ENCODE results near the gene ZNF451. TPM values are rescaled to one million over a fixed set of nuclear protein-coding genes. Genes with fewer than 3 reads are reported as not detected.

The ZNF451 gene
- total and polyA plus RNA-seq, 2 donors (not counting 3 experiments of a cell fraction or from before 2014, with no cell fraction given): 9.9 to 64.4 TPM

GRCh38 chr6:57069920-57070331 lies 20.1 kb upstream of the ZNF451 start:
- Histone ChIP-seq H3K79me2 (ENCODE audit: control insufficient read depth, insufficient read depth, low read length) (no peaks in the 10 kb centered on the region), H3K27me3 (ENCODE audit: control insufficient read depth in 2 of 2, insufficient read depth in 2 of 2, low read length in 2 of 2) (no peaks in the 10 kb centered on the region), H3K9me3 (replicated peaks; ENCODE audit: control insufficient read depth, insufficient read depth, low read length) (no peaks in the 10 kb centered on the region), H3K27ac (ENCODE audit: insufficient read depth, low read depth, low read length) (no peak overlapping the region), H3K4me2 (ENCODE audit: insufficient read depth, low read length) (no peak overlapping the region), H3K36me3 (ENCODE audit: control insufficient read depth in 2 of 2, extremely low read depth in 1 of 2, insufficient read depth in 2 of 2, low read length in 2 of 2) (no peaks in the 10 kb centered on the region), H3K4me3 (replicated peaks in 1 of 3; ENCODE audit: insufficient read depth in 1 of 3, low read depth in 1 of 3, low read length in 3 of 3) (no peak overlapping the region), H3K4me1 (ENCODE audit: control insufficient read depth, extremely low read depth, insufficient read depth, low read length) (no peaks in the 10 kb centered on the region), H3K9me1 (replicated peaks; ENCODE audit: control insufficient read depth, extremely low read depth, insufficient read depth, low read length) (no peaks in the 10 kb centered on the region), H4K20me1 (replicated peaks; ENCODE audit: control insufficient read depth, extremely low read depth, insufficient read depth, low read length) (no peaks in the 10 kb centered on the region), H3K9ac (replicated peaks; ENCODE audit: extremely low read depth, insufficient read depth, low read length) (no peak overlapping the region), H2AFZ (ENCODE audit: low read depth, low read length) (no peak overlapping the region)
- FAIRE-seq: no peak
- dilution Hi-C loops (cut with MboI; ENCODE audit: extremely low pct_ligation_motif_present, low sequenced_read_pairs) (no loop called here), intact Hi-C loops (cut with micrococcal nuclease) (no loop called here)
- DNase-seq (ENCODE audit: low read depth, low spot score): no peak
- POLR2A ChIA-PET: no interaction called here
- TF ChIP-seq FOS (IDR thresholded peaks at IDR 0.05; ENCODE audit: borderline replicate concordance, insufficient read depth, low read length): no peak
- no TSS peak for BruUV-seq (replicated peaks)
- CTCF ChIA-PET: no interaction called here

DNA sequence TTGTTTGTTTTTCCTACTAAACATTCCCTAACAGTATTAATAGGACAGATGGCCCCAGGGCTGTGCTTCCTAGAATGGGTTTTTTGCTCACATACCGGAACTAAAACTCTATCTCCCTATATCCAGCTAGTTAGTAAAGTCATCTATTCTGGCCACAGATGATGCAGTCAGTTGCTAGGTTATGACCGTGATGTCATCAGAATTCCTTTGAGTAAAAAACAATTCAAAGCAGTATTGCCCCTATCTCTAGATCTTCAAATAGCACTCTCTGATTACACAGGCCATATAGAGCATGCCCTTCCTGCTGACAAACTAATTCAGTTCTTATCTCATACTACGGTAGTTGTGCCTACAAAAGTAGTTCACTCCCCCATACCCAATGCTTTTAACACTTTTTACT lies 17.9 kb upstream of the ZNF451 start:
- Histone ChIP-seq H3K9ac (replicated peaks; ENCODE audit: extremely low read depth, insufficient read depth, low read length) (no peak overlapping the region), H3K36me3 (ENCODE audit: control insufficient read depth in 2 of 2, extremely low read depth in 1 of 2, insufficient read depth in 2 of 2, low read length in 2 of 2) (no peaks in the 10 kb centered on the region), H3K4me3 (replicated peaks in 1 of 3; ENCODE audit: insufficient read depth in 1 of 3, low read depth in 1 of 3, low read length in 3 of 3) (no peak overlapping the region), H3K27ac (ENCODE audit: insufficient read depth, low read depth, low read length) (no peak overlapping the region), H3K4me2 (ENCODE audit: insufficient read depth, low read length) (no peak overlapping the region), H3K79me2 (ENCODE audit: control insufficient read depth, insufficient read depth, low read length) (no peaks in the 10 kb centered on the region), H4K20me1 (replicated peaks; ENCODE audit: control insufficient read depth, extremely low read depth, insufficient read depth, low read length) (no peaks in the 10 kb centered on the region), H3K9me1 (replicated peaks; ENCODE audit: control insufficient read depth, extremely low read depth, insufficient read depth, low read length) (no peaks in the 10 kb centered on the region), H3K27me3 (ENCODE audit: control insufficient read depth in 2 of 2, insufficient read depth in 2 of 2, low read length in 2 of 2) (no peaks in the 10 kb centered on the region), H3K4me1 (ENCODE audit: control insufficient read depth, extremely low read depth, insufficient read depth, low read length) (no peaks in the 10 kb centered on the region), H2AFZ (ENCODE audit: low read depth, low read length) (no peak overlapping the region), H3K9me3 (replicated peaks; ENCODE audit: control insufficient read depth, insufficient read depth, low read length) (no peaks in the 10 kb centered on the region)
- intact Hi-C loops (cut with micrococcal nuclease): no loop called here
- TF ChIP-seq MAX (IDR thresholded peaks at IDR 0.05; ENCODE audit: insufficient read depth, insufficient read length) (no peak), POLR2A (IDR thresholded peaks at IDR 0.05; ENCODE audit: low read depth, low read length) (no peak), POLR2AphosphoS5 (IDR thresholded peaks at IDR 0.05; ENCODE audit: insufficient read depth, low read depth, low read length) (no peak), EZH2 (IDR thresholded peaks at IDR 0.05; ENCODE audit: borderline replicate concordance, low read depth, low read length, severe bottlenecking) (no peak), MYC (IDR thresholded peaks at IDR 0.05; ENCODE audit: low read depth, low read length) (no peak), CTCF (IDR thresholded peaks at IDR 0.05; ENCODE audit: extremely low read depth in 1 of 2, insufficient read depth in 1 of 2, low read depth in 1 of 2, low read length in 2 of 2) (no peak), GATA2 (IDR thresholded peaks at IDR 0.05; ENCODE audit: insufficient read depth, insufficient read length, low read depth, low read length) (no peak), FOS (IDR thresholded peaks at IDR 0.05; ENCODE audit: borderline replicate concordance, insufficient read depth, low read length) (no peak), JUN (IDR thresholded peaks at IDR 0.05; ENCODE audit: borderline replicate concordance, insufficient read depth, insufficient read length, low read depth) (no peak)
- no TSS peak for BruUV-seq (replicated peaks)
- dilution Hi-C loops (cut with MboI; ENCODE audit: extremely low pct_ligation_motif_present, low sequenced_read_pairs): no loop called here
- ChIA-PET POLR2A (no interaction called here), CTCF (interaction anchor here (0.9 kb wide), 1 partner anchor 10 kb away, joined by 5 read pairs; no protein-coding TSS in a partner anchor)
- FAIRE-seq: no peak
- DNase-seq (ENCODE audit: low read depth, low spot score): no peak
